GM12892 (cell line): ENCODE data around the gene SLC22A13.

Experiments
- POLR2A ChIP-seq: IDR thresholded peaks from 2 replicates; pipeline ENCODE4 v1.6.1; 2011; ENCODE audit warnings: low read depth, low read length, control low read depth
- POLR2AphosphoS5 ChIP-seq: IDR thresholded peaks from 2 replicates; pipeline ENCODE4 v1.6.1; 2011; ENCODE audit warnings: low read depth, low read length, control low read depth

DNA sequence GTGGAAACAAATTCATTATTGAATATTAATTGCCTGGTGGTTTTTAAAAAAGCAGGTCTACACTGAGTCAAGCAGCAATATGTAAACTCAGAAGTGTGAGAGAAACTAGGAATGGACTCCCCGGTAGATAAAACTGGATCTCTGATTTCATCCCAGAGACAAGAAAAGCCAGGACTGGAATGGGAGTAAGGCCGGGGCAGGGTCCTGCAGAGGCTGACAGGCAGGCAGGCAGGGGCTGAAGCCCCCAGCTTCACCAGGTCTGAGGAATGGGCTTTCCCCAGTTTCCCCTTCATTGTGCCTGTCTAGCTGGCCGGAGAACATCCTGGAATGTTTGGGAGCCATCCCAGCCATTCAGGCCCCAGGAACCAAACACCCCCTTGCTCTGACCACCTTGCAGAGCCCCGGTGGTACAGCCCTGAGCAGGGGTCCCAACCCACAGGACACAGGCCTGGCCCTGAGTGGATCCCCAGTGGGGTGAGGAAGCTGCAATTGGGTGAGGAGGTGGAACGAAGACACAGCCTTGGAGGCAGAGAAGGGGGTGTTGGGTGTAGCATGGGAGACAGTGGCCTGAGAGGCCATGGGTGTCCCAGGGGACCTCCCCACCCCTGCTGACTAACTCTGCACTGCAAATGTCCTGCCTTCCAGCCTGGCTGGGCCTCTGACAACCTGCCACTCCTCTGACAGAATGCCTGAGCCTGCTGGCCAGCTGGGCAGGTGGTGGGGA lies 49.3 kb downstream of the SLC22A13 start:
- TF ChIP-seq POLR2A (no peak), POLR2AphosphoS5 (no peak)
